Right lung (tissue), 10 donors: Measurements from ENCODE around the gene PPP4R3C. TPM values are rescaled to one million over a fixed set of nuclear protein-coding genes. Genes with fewer than 3 reads are reported as not detected.
"Not testable (repeated sequence)": the region's sequence is repeated elsewhere in the genome, so short reads cannot be mapped to it uniquely, and the experiment has no call there.

Source experiments
- DNase-seq, 2 donors: peaks; one replicate each; pipeline ENCODE4 v3.0.0-alpha.2; 2013
- long read RNA-seq, 8 donors: transcript quantifications; one replicate each; lab custom pipeline, GENCODE V29; 2026
- polyA plus RNA-seq, 5 donors: library from polyadenylated mRNA; unstranded; fragments of 120-200 nt; gene quantifications; one replicate each; pipeline versions ENCODE4 v1.2.1 to v1.2.3, GENCODE V29; 2013; ENCODE audit warnings: inconsistent platforms in 1 of 5, low replicate concordance in 1 of 5; ENCODE audit not compliant: insufficient read length in 5 of 5, insufficient read depth in 1 of 5

The PPP4R3C gene
- polyA plus RNA-seq: not detected
- long read RNA-seq, donor 1: 0 reads
- long read RNA-seq, donor 2: 0 reads
- long read RNA-seq, donor 3: 0 reads
- long read RNA-seq, donor 4: 0 reads
- long read RNA-seq, donor 5: 0 reads
- long read RNA-seq, donor 6: 0 reads
- long read RNA-seq, donor 7: 0 reads
- long read RNA-seq, donor 8: 0 reads

GRCh38 chrX:27463187-27463586 lies at the start of gene PPP4R3C:
Gene PPP4R3C, minus strand, starts transcription at chrX:27463341. Its CDS starts 45 bp downstream, at chrX:27463296.
- DNase-seq: no peak

- no peak for DNase-seq
Measured at GRCh38 chrX:27491397-27491796, 28.3 kb upstream of the PPP4R3C start.

GRCh38 chrX:27466051-27466450 lies 2.9 kb upstream of the PPP4R3C start:
- peak; percentile 15 to 26 for DNase-seq

GRCh38 chrX:27465036-27465435 lies 1.9 kb upstream of the PPP4R3C start:
- DNase-seq: peak; percentile 23 to 25

GRCh38 chrX:27459129-27459528 lies 4.0 kb downstream of the PPP4R3C start:
- DNase-seq: not testable (repeated sequence)

- not testable (repeated sequence) for DNase-seq
Measured at GRCh38 chrX:27458544-27458943, 4.6 kb downstream of the PPP4R3C start.

GRCh38 chrX:27451324-27451723 lies 11.8 kb downstream of the PPP4R3C start:
- no peak for DNase-seq

- DNase-seq: no peak
Measured at GRCh38 chrX:27446423-27446822, 16.7 kb downstream of the PPP4R3C start.

GRCh38 chrX:27445438-27445837 lies 17.7 kb downstream of the PPP4R3C start:
- DNase-seq: peak in 1 of 2 donors; percentile 8

GRCh38 chrX:27444093-27444908 lies 18.8 kb downstream of the PPP4R3C start:
- DNase-seq: no peak

- not testable (repeated sequence) for DNase-seq
Measured at GRCh38 chrX:27442392-27442791, 20.7 kb downstream of the PPP4R3C start.

GRCh38 chrX:27439771-27440170 lies 23.4 kb downstream of the PPP4R3C start:
- no peak for DNase-seq

- no peak for DNase-seq
Measured at GRCh38 chrX:27438937-27439336, 24.2 kb downstream of the PPP4R3C start.

GRCh38 chrX:27435031-27435430 lies 28.1 kb downstream of the PPP4R3C start:
- no peak for DNase-seq

Other genes with a start within 250 kb of the PPP4R3C start
- not detected for gene DCAF8L2, start 127.0 kb upstream of the PPP4R3C start, polyA plus RNA-seq